Adrenal gland (tissue), 5 donors: ENCODE data around the gene C13orf46.

Source experiments
- CTCF ChIP-seq, 6 experiments: fragments of 450-650 bp in 4 of 6; fragments of 200-600 bp in 2 of 6; sonication (generic) in 1 of 6; IDR thresholded peaks; 1 replicate in 5 of 6; 2 replicates in 1 of 6; pipeline versions ENCODE4 v1.5.1 to v1.8.0; 2016 to 2021; ENCODE audit warnings: antibody characterized with exemption in 6 of 6, mild to moderate bottlenecking in 2 of 6, moderate library complexity in 1 of 6
- POLR2A ChIP-seq, 2 donors: fragments of 450-650 bp; IDR thresholded peaks; one replicate each; pipeline ENCODE4 v1.6.1; 2017; ENCODE audit warnings: antibody characterized with exemption in 2 of 2, mild to moderate bottlenecking in 2 of 2, moderate library complexity in 1 of 2
- donor health status: DM: no; HTN: no; CAD: no.

DNA sequence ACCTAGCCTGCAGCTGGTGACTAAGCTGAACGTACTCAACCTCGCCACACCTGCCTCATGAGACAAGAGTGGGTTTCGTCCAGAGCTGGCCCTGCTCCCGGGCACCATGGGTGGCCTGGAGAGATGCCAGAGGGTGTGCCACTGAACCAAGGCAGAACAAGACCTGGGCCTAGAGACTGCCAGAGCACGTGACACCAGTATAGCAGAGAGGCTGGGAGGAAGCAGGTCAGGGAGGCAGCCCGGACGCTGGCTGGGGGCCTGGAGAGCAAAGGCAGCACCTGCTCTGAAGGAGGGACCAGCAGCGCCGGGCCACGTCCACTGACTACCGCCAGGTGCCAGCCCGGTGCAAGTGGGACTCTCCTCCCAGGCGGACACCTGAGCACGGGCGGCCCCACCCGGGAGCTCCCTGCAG, 7.3 kb upstream of the C13orf46 start:
- TF ChIP-seq CTCF (IDR thresholded peaks at IDR 0.05) (no peak), POLR2A (IDR thresholded peaks at IDR 0.05) (no peak)
